Neural cell (in vitro differentiated cells): Measurements from ENCODE around the gene CIITA. TPM values are rescaled to one million over a fixed set of nuclear protein-coding genes. Genes with fewer than 3 reads are reported as not detected.

Experiments
- H2AFZ ChIP-seq: fragments of 200-600, 300-800 bp; sonication (generic), shearing (Covaris generic); 2 replicates; pipeline ENCODE4 v1.6.0; 2014; ENCODE audit warnings: low read depth, mild to moderate bottlenecking, antibody characterized with exemption, low read length, moderate library complexity
- H3F3A ChIP-seq: fragments of 200-600 bp; shearing (Covaris generic); 2 replicates; pipeline ENCODE4 v1.6.1; 2016; ENCODE audit warnings: mild to moderate bottlenecking, moderate library complexity, mixed read lengths, antibody characterized with exemption, low read length; ENCODE audit not compliant: insufficient read depth, poor library complexity, severe bottlenecking
- H3K27ac ChIP-seq: fragments of 200-600, 300-800 bp; sonication (generic), shearing (Covaris generic); 2 replicates; pipeline ENCODE4 v1.5.1; 2014; ENCODE audit warnings: mild to moderate bottlenecking, low read length, moderate library complexity
- H3K27me3 ChIP-seq: fragments of 300-800, 200-600 bp; sonication (generic), shearing (Covaris generic); 2 replicates; pipeline ENCODE4 v1.6.0; 2014; ENCODE audit warnings: mild to moderate bottlenecking, low read depth, low read length, moderate library complexity; ENCODE audit not compliant: insufficient read depth
- H3K36me3 ChIP-seq: fragments of 300-800, 200-600 bp; sonication (generic), shearing (Covaris generic); 2 replicates; pipeline ENCODE4 v1.5.1; 2014; ENCODE audit warnings: mild to moderate bottlenecking, antibody characterized with exemption, low read length, moderate library complexity; ENCODE audit not compliant: insufficient read depth
- H3K4me2 ChIP-seq: fragments of 300-800, 200-600 bp; sonication (generic), shearing (Covaris generic); 2 replicates; pipeline ENCODE4 v1.6.0; 2014; ENCODE audit warnings: mild to moderate bottlenecking, low read length
- H3K4me3 ChIP-seq: fragments of 300-800, 200-600 bp; sonication (generic), shearing (Covaris generic); 2 replicates; pipeline ENCODE4 v1.5.1; 2014; ENCODE audit warnings: mild to moderate bottlenecking, low read length, moderate library complexity
- H3K79me2 ChIP-seq: fragments of 200-600 bp; shearing (Covaris generic); replicated peaks from 2 replicates; pipeline ENCODE4 v1.6.0; 2014; ENCODE audit warnings: mild to moderate bottlenecking, low read length, moderate library complexity; ENCODE audit not compliant: insufficient read depth
- H3K9ac ChIP-seq: fragments of 300-800, 200-600 bp; sonication (generic), shearing (Covaris generic); 2 replicates; pipeline ENCODE4 v1.6.1; 2016; ENCODE audit warnings: mild to moderate bottlenecking, low read length, mixed read lengths
- H3K9me2 ChIP-seq: fragments of 200-600 bp; shearing (Covaris generic); 2 replicates; pipeline ENCODE4 v1.6.1; 2016; ENCODE audit warnings: mild to moderate bottlenecking, low read length, mixed read lengths; ENCODE audit not compliant: insufficient read depth
- H3K9me3 ChIP-seq: fragments of 200-600, 300-800 bp; sonication (generic), shearing (Covaris generic); 2 replicates; pipeline ENCODE4 v1.6.1; 2016; ENCODE audit warnings: mild to moderate bottlenecking, mixed run types, low read length, moderate library complexity, mixed read lengths
- H4K20me1 ChIP-seq: fragments of 200-600 bp; shearing (Covaris generic); 2 replicates; pipeline ENCODE4 v1.6.1; 2016; ENCODE audit warnings: mild to moderate bottlenecking, mixed run types; ENCODE audit not compliant: insufficient read depth
- EP300 ChIP-seq: fragments of 450-650 bp; conservative IDR thresholded peaks from 2 replicates; pipeline ENCODE4 v1.6.1; 2014; ENCODE audit warnings: antibody characterized with exemption, mild to moderate bottlenecking, moderate library complexity; ENCODE audit not compliant: poor library complexity, severe bottlenecking
- EZH2 ChIP-seq: fragments of 200-600, 300-800 bp; shearing (Covaris generic), sonication (generic); IDR thresholded peaks from 2 replicates; pipeline ENCODE4 v1.6.1; 2014; ENCODE audit warnings: antibody characterized with exemption, low read length, borderline replicate concordance, mild to moderate bottlenecking; ENCODE audit not compliant: insufficient read depth, poor library complexity, severe bottlenecking
- MXI1 ChIP-seq: fragments of 450-650 bp; conservative IDR thresholded peaks from 2 replicates; pipeline ENCODE4 v1.6.1; 2014; ENCODE audit warnings: antibody characterized with exemption, mild to moderate bottlenecking; ENCODE audit not compliant: poor library complexity, severe bottlenecking
- POLR2AphosphoS5 ChIP-seq: IDR thresholded peaks from 2 replicates; pipeline ENCODE4 v1.6.1; 2012
- RAD21 ChIP-seq: fragments of 450-650 bp; conservative IDR thresholded peaks from 2 replicates; pipeline ENCODE4 v1.6.1; 2014; ENCODE audit warnings: antibody characterized with exemption, mild to moderate bottlenecking, moderate library complexity
- SMC3 ChIP-seq: fragments of 450-650 bp; conservative IDR thresholded peaks from 2 replicates; pipeline ENCODE4 v1.6.1; 2014; ENCODE audit warnings: antibody characterized with exemption, mild to moderate bottlenecking, moderate library complexity; ENCODE audit not compliant: poor library complexity
- TAF1 ChIP-seq: IDR thresholded peaks from 2 replicates; pipeline ENCODE4 v1.6.1; 2012; ENCODE audit warnings: low read depth
- polyA plus RNA-seq: library from polyadenylated mRNA; depleted of rRNA; stranded (reverse); fragments of >200 nt; gene quantifications from 2 replicates; pipeline ENCODE4 v1.2.3, GENCODE V29; 2014
- TF ChIP-seq, protein P1 (sequence below): IDR thresholded peaks from 2 replicates; pipeline ENCODE4 v1.6.1; 2012; ENCODE audit warnings: borderline replicate concordance
- TF ChIP-seq, protein P2 (sequence below): fragments of 450-650 bp; IDR thresholded peaks from 2 replicates; pipeline ENCODE4 v1.5.1; 2014; ENCODE audit warnings: antibody characterized with exemption, mild to moderate bottlenecking, moderate library complexity; ENCODE audit not compliant: poor library complexity, severe bottlenecking

The CIITA gene
- polyA plus RNA-seq, 1 donor from 2014 or later: not detected

DNA sequence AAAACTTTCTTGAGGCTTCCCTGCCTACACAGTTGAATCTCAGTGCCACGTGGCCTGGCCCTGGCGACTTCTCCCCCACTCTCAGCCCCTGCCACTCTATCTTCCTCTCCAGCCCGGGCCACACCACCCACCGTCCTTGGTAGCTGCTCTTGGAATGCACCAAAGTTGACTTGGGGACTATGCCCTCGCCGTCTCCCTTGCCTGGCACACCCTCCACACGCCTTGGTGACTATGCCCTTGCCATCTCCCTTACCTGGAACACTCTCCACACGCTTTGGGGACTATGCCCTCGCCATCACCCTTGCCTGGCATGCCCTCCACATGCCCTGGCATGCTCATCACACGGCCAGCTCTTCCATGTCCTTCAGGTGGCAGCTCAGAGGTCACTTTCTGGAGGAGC lies 42.9 kb upstream of the CIITA start:
- no peak overlapping the region for H3K4me2 ChIP-seq
- H4K20me1 ChIP-seq: no peaks in the 10 kb centered on the region
- no peaks in the 10 kb centered on the region for H3K9me2 ChIP-seq
- H3K9ac ChIP-seq: no peak overlapping the region
- H3K36me3 ChIP-seq: no peaks in the 10 kb centered on the region
- no peak overlapping the region for H2AFZ ChIP-seq
- H3K9me3 ChIP-seq: no peaks in the 10 kb centered on the region
- TF ChIP-seq, protein P1, sequence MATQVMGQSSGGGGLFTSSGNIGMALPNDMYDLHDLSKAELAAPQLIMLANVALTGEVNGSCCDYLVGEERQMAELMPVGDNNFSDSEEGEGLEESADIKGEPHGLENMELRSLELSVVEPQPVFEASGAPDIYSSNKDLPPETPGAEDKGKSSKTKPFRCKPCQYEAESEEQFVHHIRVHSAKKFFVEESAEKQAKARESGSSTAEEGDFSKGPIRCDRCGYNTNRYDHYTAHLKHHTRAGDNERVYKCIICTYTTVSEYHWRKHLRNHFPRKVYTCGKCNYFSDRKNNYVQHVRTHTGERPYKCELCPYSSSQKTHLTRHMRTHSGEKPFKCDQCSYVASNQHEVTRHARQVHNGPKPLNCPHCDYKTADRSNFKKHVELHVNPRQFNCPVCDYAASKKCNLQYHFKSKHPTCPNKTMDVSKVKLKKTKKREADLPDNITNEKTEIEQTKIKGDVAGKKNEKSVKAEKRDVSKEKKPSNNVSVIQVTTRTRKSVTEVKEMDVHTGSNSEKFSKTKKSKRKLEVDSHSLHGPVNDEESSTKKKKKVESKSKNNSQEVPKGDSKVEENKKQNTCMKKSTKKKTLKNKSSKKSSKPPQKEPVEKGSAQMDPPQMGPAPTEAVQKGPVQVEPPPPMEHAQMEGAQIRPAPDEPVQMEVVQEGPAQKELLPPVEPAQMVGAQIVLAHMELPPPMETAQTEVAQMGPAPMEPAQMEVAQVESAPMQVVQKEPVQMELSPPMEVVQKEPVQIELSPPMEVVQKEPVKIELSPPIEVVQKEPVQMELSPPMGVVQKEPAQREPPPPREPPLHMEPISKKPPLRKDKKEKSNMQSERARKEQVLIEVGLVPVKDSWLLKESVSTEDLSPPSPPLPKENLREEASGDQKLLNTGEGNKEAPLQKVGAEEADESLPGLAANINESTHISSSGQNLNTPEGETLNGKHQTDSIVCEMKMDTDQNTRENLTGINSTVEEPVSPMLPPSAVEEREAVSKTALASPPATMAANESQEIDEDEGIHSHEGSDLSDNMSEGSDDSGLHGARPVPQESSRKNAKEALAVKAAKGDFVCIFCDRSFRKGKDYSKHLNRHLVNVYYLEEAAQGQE: no peak
- no peak for TF ChIP-seq TAF1
- no peak for TF ChIP-seq RAD21
- H3K27ac ChIP-seq: no peak overlapping the region
- H3K27me3 ChIP-seq: no peaks in the 10 kb centered on the region
- H3K79me2 ChIP-seq: no peaks in the 10 kb centered on the region
- H3K4me3 ChIP-seq: no peak overlapping the region
- H3F3A ChIP-seq: no peaks in the 10 kb centered on the region

DNA sequence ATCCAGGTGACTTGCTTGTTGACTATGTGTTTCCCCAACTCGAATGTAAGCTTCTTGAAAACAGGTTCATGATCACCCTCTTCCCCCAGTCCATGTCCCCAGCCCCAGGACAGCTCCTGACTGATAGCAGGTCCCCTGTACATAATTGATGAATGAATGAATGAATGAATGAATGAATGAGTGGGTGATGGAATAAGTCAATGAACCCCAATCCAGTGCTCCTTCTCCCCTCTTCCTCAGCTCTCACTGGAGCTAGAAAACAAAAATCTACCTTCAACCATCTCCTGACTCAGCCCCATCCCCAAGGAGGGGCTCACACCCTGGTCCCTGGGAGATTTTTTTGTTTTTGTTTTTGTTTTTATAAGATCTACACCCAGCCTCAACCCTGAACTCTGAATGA lies 42.2 kb upstream of the CIITA start:
- Histone ChIP-seq H3K9me3 (no peaks in the 10 kb centered on the region), H4K20me1 (no peaks in the 10 kb centered on the region), H3K36me3 (no peaks in the 10 kb centered on the region), H3K79me2 (no peaks in the 10 kb centered on the region), H3F3A (no peaks in the 10 kb centered on the region), H3K27ac (no peak overlapping the region), H3K9ac (no peak overlapping the region), H2AFZ (no peak overlapping the region), H3K9me2 (no peaks in the 10 kb centered on the region), H3K4me3 (no peak overlapping the region), H3K27me3 (no peaks in the 10 kb centered on the region), H3K4me2 (no peak overlapping the region)
- no peak for TF ChIP-seq TAF1

DNA sequence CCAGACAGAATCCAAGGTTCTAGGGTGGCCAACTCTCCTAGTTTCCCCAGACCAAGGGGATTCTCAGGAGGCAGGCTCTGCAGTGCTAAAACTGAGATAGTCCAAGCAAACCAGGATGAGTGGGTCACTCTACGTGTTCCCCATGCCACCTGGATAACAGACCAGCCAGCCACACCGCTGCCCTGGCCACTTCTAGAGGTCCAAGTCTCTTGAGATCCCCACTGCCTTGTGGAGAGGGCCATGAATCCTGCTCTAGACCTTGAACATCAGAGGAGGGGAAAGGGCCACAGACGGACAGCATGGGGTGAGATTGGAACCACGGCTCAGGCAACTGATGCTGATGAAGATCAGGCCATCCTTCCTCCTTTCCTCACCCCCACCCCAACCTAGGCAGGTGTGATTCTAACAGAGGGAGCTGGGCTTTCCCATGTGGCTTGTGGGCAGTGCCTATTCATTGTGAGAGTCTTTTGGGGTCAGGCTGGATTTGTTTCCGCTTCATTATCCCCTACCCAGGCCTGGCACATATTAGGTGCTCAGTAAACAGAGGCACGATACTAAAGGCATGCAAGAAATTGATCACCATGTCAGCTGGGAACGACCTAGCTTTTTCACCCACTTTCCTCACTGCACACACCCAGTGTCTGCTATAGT lies 41.6 kb upstream of the CIITA start:
- TF ChIP-seq TAF1 (no peak), MXI1 (no peak), EZH2 (no peak), EP300 (no peak), RAD21 (no peak), POLR2AphosphoS5 (no peak), SMC3 (no peak)
- TF ChIP-seq, protein P2, sequence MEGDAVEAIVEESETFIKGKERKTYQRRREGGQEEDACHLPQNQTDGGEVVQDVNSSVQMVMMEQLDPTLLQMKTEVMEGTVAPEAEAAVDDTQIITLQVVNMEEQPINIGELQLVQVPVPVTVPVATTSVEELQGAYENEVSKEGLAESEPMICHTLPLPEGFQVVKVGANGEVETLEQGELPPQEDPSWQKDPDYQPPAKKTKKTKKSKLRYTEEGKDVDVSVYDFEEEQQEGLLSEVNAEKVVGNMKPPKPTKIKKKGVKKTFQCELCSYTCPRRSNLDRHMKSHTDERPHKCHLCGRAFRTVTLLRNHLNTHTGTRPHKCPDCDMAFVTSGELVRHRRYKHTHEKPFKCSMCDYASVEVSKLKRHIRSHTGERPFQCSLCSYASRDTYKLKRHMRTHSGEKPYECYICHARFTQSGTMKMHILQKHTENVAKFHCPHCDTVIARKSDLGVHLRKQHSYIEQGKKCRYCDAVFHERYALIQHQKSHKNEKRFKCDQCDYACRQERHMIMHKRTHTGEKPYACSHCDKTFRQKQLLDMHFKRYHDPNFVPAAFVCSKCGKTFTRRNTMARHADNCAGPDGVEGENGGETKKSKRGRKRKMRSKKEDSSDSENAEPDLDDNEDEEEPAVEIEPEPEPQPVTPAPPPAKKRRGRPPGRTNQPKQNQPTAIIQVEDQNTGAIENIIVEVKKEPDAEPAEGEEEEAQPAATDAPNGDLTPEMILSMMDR: no peak
- TF ChIP-seq, protein P1: no peak
- H2AFZ ChIP-seq: no peak overlapping the region
- H3K4me2 ChIP-seq: no peak overlapping the region
- H3K9ac ChIP-seq: no peak overlapping the region
- H3K27ac ChIP-seq: no peak overlapping the region
- H4K20me1 ChIP-seq: no peaks in the 10 kb centered on the region
- no peak overlapping the region for H3K4me3 ChIP-seq
- H3F3A ChIP-seq: no peaks in the 10 kb centered on the region
- no peaks in the 10 kb centered on the region for H3K9me3 ChIP-seq
- no peaks in the 10 kb centered on the region for H3K79me2 ChIP-seq
- H3K36me3 ChIP-seq: no peaks in the 10 kb centered on the region
- H3K9me2 ChIP-seq: no peaks in the 10 kb centered on the region
- H3K27me3 ChIP-seq: no peaks in the 10 kb centered on the region
